Colonic mucosa (tissue), 4 donors: ENCODE results near the gene SCAMP5. TPM values are rescaled to one million over a fixed set of nuclear protein-coding genes. Genes with fewer than 3 reads are reported as not detected.
A peak's percentile ranks its signal among the peaks of the same experiment; 100 is the strongest.

Experiments used
- DNase-seq: peaks from one replicate; pipeline ENCODE4 v3.0.0-alpha.2; 2020
- H3K27ac ChIP-seq: fragments of 200-600 bp; one replicate; pipeline ENCODE4 v1.8.0; 2021
- H3K27me3 ChIP-seq: fragments of 200-600 bp; one replicate; pipeline ENCODE4 v1.8.0; 2021
- H3K36me3 ChIP-seq: fragments of 200-600 bp; one replicate; pipeline ENCODE4 v1.8.0; 2021
- H3K4me1 ChIP-seq: fragments of 200-600 bp; one replicate; pipeline ENCODE4 v1.8.0; 2021; ENCODE audit warnings: mild to moderate bottlenecking
- H3K4me3 ChIP-seq: fragments of 200-600 bp; one replicate; pipeline ENCODE4 v1.8.0; 2021
- H3K9ac ChIP-seq, 2 donors: one replicate each; pipeline ENCODE4 v1.7.0; 2013; ENCODE audit warnings: control low read depth in 2 of 2, low read depth in 2 of 2, low read length in 2 of 2
- H3K9me3 ChIP-seq: fragments of 200-600 bp; one replicate; pipeline ENCODE4 v1.8.0; 2021
- intact Hi-C: fragments of 100-400 bp; cut with DNase I; formaldehyde crosslinking; loops from one replicate; pipeline ENCODE4 v1.14.1; 2022
- total RNA-seq, 2 donors: library from RNA; stranded (reverse); fragmentation: NEBNext Ultra II Directional in 1 of 2; extraction: Animal tissue kit (Norgen Biotek cat#: 25700) in 1 of 2; gene quantifications; one replicate each; pipeline ENCODE4 v1.2.1, GENCODE V29; 2021
- TF ChIP-seq, protein P1 (sequence below): fragments of 200-600 bp; IDR thresholded peaks from one replicate; pipeline ENCODE4 v1.8.0; 2022; ENCODE audit warnings: antibody characterized with exemption, mild to moderate bottlenecking
- donor health status: healthy.
- donor health status: DM: no; HTN: no; CAD: no.
- donor health status: DM: no; HTN: no; CAD: no.

SCAMP5 gene
- total RNA-seq, 2 donors from 2014 or later: 4.9 to 24.9 TPM

DNA sequence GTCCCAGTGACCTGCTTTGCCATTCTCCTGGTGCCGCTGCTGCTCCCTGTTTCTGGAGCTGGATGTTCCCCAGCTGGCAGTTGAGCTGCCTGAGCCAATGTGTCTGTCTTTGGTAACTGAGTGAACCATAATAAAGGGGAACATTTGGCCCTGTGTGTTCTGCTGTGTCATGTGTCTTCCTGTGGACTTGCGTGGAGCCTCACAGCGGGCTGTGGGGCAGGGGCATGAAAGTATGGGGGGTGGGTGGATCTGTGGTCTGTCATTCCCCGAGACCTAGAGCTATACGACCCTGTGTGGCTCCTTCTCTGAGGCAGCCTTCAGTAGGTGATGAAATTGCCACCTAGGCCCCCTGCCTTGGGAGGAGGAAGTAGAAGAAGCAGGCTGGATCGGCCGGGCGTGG is 26.0 kb downstream of the SCAMP5 start:
- peaks cover 5% of the 10 kb centered on the region for H3K4me1 ChIP-seq
- no peaks in the 10 kb centered on the region for H3K9me3 ChIP-seq
- no peaks in the 10 kb centered on the region for H3K27me3 ChIP-seq
- intact Hi-C loops: loop anchor here (10.0 kb wide), 1 partner anchor 283 kb away; no protein-coding TSS in a partner anchor
- H3K27ac ChIP-seq: no peak overlapping the region
- H3K9ac ChIP-seq: no peak overlapping the region
- TF ChIP-seq, protein P1, sequence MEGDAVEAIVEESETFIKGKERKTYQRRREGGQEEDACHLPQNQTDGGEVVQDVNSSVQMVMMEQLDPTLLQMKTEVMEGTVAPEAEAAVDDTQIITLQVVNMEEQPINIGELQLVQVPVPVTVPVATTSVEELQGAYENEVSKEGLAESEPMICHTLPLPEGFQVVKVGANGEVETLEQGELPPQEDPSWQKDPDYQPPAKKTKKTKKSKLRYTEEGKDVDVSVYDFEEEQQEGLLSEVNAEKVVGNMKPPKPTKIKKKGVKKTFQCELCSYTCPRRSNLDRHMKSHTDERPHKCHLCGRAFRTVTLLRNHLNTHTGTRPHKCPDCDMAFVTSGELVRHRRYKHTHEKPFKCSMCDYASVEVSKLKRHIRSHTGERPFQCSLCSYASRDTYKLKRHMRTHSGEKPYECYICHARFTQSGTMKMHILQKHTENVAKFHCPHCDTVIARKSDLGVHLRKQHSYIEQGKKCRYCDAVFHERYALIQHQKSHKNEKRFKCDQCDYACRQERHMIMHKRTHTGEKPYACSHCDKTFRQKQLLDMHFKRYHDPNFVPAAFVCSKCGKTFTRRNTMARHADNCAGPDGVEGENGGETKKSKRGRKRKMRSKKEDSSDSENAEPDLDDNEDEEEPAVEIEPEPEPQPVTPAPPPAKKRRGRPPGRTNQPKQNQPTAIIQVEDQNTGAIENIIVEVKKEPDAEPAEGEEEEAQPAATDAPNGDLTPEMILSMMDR: no peak
- DNase-seq: no peak
- H3K4me3 ChIP-seq: no peak overlapping the region
- H3K36me3 ChIP-seq: no peaks in the 10 kb centered on the region

DNA sequence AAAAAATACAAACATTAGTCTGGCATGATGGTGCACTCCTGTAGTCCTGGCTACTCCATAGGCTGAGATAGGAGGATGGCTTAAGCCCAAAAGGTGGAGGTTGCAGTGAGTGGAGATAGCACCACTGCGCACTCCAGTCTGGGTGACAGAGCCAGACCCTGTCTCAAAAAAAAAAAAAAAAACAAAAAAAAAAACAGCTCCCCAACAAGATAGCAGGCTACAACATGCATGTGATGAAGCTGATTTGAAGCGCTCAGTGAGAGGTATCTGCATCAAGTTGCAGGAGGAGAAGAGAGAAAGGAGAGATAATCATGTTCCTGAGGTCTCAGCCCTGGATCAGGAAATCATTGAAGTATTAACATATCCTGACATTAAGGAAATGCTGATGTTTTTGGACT is 27.4 kb downstream of the SCAMP5 start:
- Histone ChIP-seq H3K36me3 (no peaks in the 10 kb centered on the region), H3K27me3 (no peaks in the 10 kb centered on the region), H3K4me1 (peaks cover 5% of the 10 kb centered on the region), H3K9ac (no peak overlapping the region), H3K9me3 (no peaks in the 10 kb centered on the region), H3K27ac (no peak overlapping the region), H3K4me3 (no peak overlapping the region)
- no peak for DNase-seq
- intact Hi-C loops: loop anchor here (10.0 kb wide), 1 partner anchor 282 kb away; no protein-coding TSS in a partner anchor
- TF ChIP-seq, protein P1: no peak

DNA sequence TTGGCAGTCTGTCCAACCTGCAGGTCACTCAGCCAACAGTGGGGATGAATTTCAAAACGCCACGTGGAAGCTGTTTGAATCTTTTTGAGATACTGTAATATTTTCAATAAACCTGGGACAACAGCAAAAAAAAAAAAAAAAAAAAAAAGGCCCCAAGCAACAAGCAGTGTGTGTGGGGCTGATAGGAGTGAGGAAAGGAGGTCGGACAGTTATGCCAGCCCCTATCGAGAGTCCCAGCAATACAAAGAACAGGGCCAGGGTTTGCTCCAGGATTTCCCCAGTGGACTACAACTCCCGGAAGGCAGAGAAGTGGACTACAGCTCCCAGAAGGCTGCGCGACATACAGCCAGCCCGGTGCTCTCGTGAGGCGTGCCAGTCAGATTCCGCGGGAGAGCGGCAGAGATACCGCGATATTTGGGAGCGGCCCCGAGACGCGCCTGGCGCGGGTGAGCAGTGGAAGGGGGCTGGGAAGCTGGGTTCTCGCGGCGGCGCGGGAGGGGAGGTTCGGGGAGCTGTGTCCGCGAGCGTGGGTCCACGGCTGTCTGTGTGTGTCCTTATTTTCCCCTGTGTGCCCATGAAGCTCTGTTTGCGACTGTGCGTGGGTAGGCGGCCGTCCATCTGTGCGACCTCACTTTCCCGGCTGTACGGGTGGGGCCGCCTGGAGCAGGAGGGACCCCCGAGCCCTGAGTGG is 28.0 kb downstream of the SCAMP5 start, which contains the start of gene PPCDC:
PPCDC (plus strand) TSS at position 410 of the 691 bp plus-strand sequence. CDS start 4,729 bp downstream, outside the sequence.
- H3K27ac ChIP-seq: peak within 1 kb of the TSS; percentile 72
- no peaks in the 10 kb centered on the region for H3K9me3 ChIP-seq
- H3K4me3 ChIP-seq: peak within 1 kb of the TSS; percentile 67
- DNase-seq: peak; percentile 97
- TF ChIP-seq, protein P1: no peak
- intact Hi-C loops: loop anchor here (10.0 kb wide), 1 partner anchor 281 kb away; no protein-coding TSS in a partner anchor
- H3K36me3 ChIP-seq: no peaks in the 10 kb centered on the region
- peak within 1 kb of the TSS; percentile 97 to 99 for H3K9ac ChIP-seq
- H3K4me1 ChIP-seq: peaks cover 5% of the 10 kb centered on the region
- H3K27me3 ChIP-seq: no peaks in the 10 kb centered on the region

DNA sequence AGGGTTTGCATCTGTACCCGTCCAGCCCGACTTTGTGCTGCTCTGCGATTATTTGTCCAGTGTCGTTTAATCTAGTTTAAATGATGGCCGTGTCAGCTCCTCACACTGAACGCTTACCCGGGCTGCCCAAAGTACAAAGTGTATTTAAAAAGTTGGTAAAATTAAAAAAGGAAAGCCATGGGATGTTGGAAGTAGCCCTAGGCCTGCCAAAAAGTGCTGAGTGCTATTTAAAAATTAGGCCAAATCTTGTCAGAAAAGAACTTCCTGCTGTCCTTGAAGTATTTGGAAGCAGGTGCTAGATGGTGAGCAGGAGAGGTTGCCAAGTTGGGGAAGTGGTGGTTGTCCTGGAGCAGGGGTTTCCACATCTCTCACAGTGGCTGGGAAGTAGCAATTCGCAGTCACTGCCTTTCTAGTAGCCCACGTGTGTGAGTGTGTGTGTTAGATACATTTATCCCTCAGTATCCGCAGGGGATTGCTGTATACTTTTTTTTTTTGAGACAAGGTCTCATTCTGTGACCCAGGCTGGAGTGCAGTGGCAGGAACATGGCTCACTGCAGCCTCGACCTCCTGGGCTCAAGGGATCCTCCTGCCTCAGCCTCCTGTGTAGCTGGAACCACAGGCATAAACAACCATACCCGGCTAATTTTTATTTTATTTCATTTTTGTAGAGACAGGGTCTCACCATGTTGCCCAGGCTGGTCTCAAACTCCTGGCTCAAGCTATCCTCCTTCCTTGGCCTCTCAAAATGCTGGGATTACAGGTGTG is 28.7 kb downstream of the SCAMP5 start:
- no peak for DNase-seq
- H3K9me3 ChIP-seq: no peaks in the 10 kb centered on the region
- TF ChIP-seq, protein P1: no peak
- H3K9ac ChIP-seq: peak overlapping the region; percentile 97 to 99
- H3K27me3 ChIP-seq: no peaks in the 10 kb centered on the region
- H3K4me3 ChIP-seq: peak overlapping the region; percentile 67
- intact Hi-C loops: loop anchor here (10.0 kb wide), 1 partner anchor 281 kb away; no protein-coding TSS in a partner anchor
- H3K4me1 ChIP-seq: peaks cover 5% of the 10 kb centered on the region
- H3K27ac ChIP-seq: peak overlapping the region; percentile 72
- H3K36me3 ChIP-seq: no peaks in the 10 kb centered on the region

DNA sequence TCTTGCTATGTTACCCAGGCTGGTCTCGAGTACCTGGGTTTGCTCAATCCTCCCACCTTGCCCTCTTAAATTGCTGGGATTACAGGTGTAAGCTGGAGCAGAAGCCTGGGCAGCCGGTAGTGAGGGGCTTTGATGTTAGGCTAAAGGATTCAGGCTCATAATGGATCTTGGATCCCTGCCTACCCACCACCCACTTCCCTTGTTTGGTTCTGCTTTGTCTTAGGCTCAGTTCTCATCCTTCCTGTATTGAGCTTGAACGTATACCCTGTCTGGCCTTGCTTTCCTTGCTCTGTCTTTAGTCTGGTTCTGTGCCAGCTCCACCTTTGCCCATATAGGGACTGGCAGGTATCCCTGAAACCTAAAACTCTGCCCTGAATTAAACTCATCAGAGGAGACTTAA is 29.7 kb downstream of the SCAMP5 start:
- no peak overlapping the region for H3K9ac ChIP-seq
- H3K4me1 ChIP-seq: peaks cover 9% of the 10 kb centered on the region
- DNase-seq: no peak
- TF ChIP-seq, protein P1: no peak
- no peak overlapping the region for H3K4me3 ChIP-seq
- no peaks in the 10 kb centered on the region for H3K9me3 ChIP-seq
- intact Hi-C loops: loop anchor here (10.0 kb wide), 1 partner anchor 280 kb away; no protein-coding TSS in a partner anchor
- no peak overlapping the region for H3K27ac ChIP-seq
- no peaks in the 10 kb centered on the region for H3K27me3 ChIP-seq
- H3K36me3 ChIP-seq: no peaks in the 10 kb centered on the region
